Ishikawa (cell line): ENCODE measurements around the gene PRKCE.

Source experiments
- CEBPB ChIP-seq: IDR thresholded peaks from 2 replicates; pipeline ENCODE4 v1.6.1; 2012
- CREB1 ChIP-seq: IDR thresholded peaks from 2 replicates; pipeline ENCODE4 v1.6.1; 2012; ENCODE audit warnings: low read depth
- EGR1 ChIP-seq: IDR thresholded peaks from 2 replicates; pipeline ENCODE4 v1.6.1; 2012
- EP300 ChIP-seq: IDR thresholded peaks from 2 replicates; pipeline ENCODE4 v1.6.1; 2012; ENCODE audit warnings: borderline replicate concordance
- FOXM1 ChIP-seq: IDR thresholded peaks from 2 replicates; pipeline ENCODE4 v1.6.1; 2012; ENCODE audit warnings: low read depth, borderline replicate concordance
- MAX ChIP-seq: IDR thresholded peaks from 2 replicates; pipeline ENCODE4 v1.6.1; 2012
- NFIC ChIP-seq: IDR thresholded peaks from 2 replicates; pipeline ENCODE4 v1.6.1; 2012
- RAD21 ChIP-seq: IDR thresholded peaks from 2 replicates; pipeline ENCODE4 v1.6.1; 2012; ENCODE audit warnings: low read depth
- REST ChIP-seq: IDR thresholded peaks from 2 replicates; pipeline ENCODE4 v1.6.1; 2012; ENCODE audit warnings: low read depth, mild to moderate bottlenecking
- TAF1 ChIP-seq: IDR thresholded peaks from 2 replicates; pipeline ENCODE4 v1.6.1; 2012; ENCODE audit warnings: low read depth, mild to moderate bottlenecking
- TEAD4 ChIP-seq: IDR thresholded peaks from 2 replicates; pipeline ENCODE4 v1.6.1; 2012
- USF1 ChIP-seq: IDR thresholded peaks from 2 replicates; pipeline ENCODE4 v1.6.1; 2012
- YY1 ChIP-seq: IDR thresholded peaks from 2 replicates; pipeline ENCODE4 v1.6.1; 2012; ENCODE audit warnings: low read depth

- no peak for TF ChIP-seq CEBPB
- TF ChIP-seq REST, result no peak
- no peak for TF ChIP-seq RAD21
- no peak for TF ChIP-seq CREB1
- TF ChIP-seq MAX, result no peak
- TF ChIP-seq TEAD4, result no peak
- TF ChIP-seq TAF1, result no peak
- no peak for TF ChIP-seq EGR1
- no peak for TF ChIP-seq FOXM1
- TF ChIP-seq YY1, result no peak
- no peak for TF ChIP-seq USF1
- TF ChIP-seq NFIC, result no peak
- no peak for TF ChIP-seq EP300
These were observed 130.0 kb downstream of the PRKCE start for GRCh38 chr2:45781464-45781811.
